Calu3 (cell line): ENCODE results near the gene EXOC6B. TPM values are rescaled to one million over a fixed set of nuclear protein-coding genes. Genes with fewer than 3 reads are reported as not detected.
A peak's percentile ranks its signal among the peaks of the same experiment; 100 is the strongest.

ENCODE experiments used
- BruUV-seq: library from RNA; stranded (reverse); fragments of 400-500 nt; replicated peaks from 2 replicates; lab custom pipeline; 2021; lab: Mats Ljungman, UMichigan
- CTCF ChIA-PET: fragments of 300-600 bp; sonication (Branson Sonifier 250); formaldehyde crosslinking; loops from one replicate; lab custom pipeline; 2022; ENCODE audit warnings: antibody characterized with exemption; lab: Charles Lee
- DNase-seq: peaks from one replicate; pipeline ENCODE4 v3.0.0; 2022
- H3K27ac Mint-ChIP-seq: one replicate; pipeline ENCODE4 v1.8.0; 2022; ENCODE audit warnings: mixed read lengths; ENCODE audit not compliant: unreplicated experiment
- H3K27me3 Mint-ChIP-seq: one replicate; pipeline ENCODE4 v1.8.0; 2022; ENCODE audit warnings: mixed read lengths; ENCODE audit not compliant: unreplicated experiment
- H3K36me3 Mint-ChIP-seq: one replicate; pipeline ENCODE4 v1.8.0; 2022; ENCODE audit warnings: mild to moderate bottlenecking, moderate library complexity, mixed read lengths; ENCODE audit not compliant: insufficient read depth, unreplicated experiment
- H3K4me1 Mint-ChIP-seq: one replicate; pipeline ENCODE4 v1.8.0; 2022; ENCODE audit warnings: mild to moderate bottlenecking, low read depth, mixed read lengths; ENCODE audit not compliant: unreplicated experiment
- H3K4me3 Mint-ChIP-seq: one replicate; pipeline ENCODE4 v1.8.0; 2022; ENCODE audit warnings: mild to moderate bottlenecking, low read depth, moderate library complexity, mixed read lengths; ENCODE audit not compliant: unreplicated experiment
- H3K9me3 Mint-ChIP-seq: one replicate; pipeline ENCODE4 v1.8.0; 2022; ENCODE audit warnings: low read depth, mixed read lengths; ENCODE audit not compliant: unreplicated experiment
- CTCF ChIP-seq: fragments of 200-600 bp; IDR thresholded peaks from one replicate; pipeline ENCODE4 v1.8.0; 2022; ENCODE audit warnings: antibody characterized with exemption; ENCODE audit not compliant: unreplicated experiment
- intact Hi-C: fragments of 100-400 bp; cut with micrococcal nuclease; formaldehyde crosslinking; loops from one replicate; pipeline ENCODE4 v1.10.0; 2022; ENCODE audit not compliant: unreplicated experiment
- total RNA-seq: library from RNA; stranded (reverse); gene quantifications from 2 replicates; pipeline ENCODE4 v1.2.3, GENCODE V29; 2022

EXOC6B gene
- total RNA-seq, 1 experiment from 2014 or later = 26.6 TPM

- no peaks in the 10 kb centered on the region for H3K36me3 Mint-ChIP-seq
- peak; percentile 25 for DNase-seq
- H3K27me3 Mint-ChIP-seq = no peaks in the 10 kb centered on the region
- H3K4me3 Mint-ChIP-seq = no peak overlapping the region
- CTCF ChIA-PET = no interaction called here
- no peaks in the 10 kb centered on the region for H3K9me3 Mint-ChIP-seq
- peaks cover 8% of the 10 kb centered on the region for H3K4me1 Mint-ChIP-seq
- peak; percentile 26 for TF ChIP-seq CTCF
- no peak overlapping the region for H3K27ac Mint-ChIP-seq
- intact Hi-C loops = no loop called here
- no TSS peak for BruUV-seq
Measured at GRCh38 chr2:72220170-72220569, 605.7 kb downstream of the EXOC6B start.

DNA sequence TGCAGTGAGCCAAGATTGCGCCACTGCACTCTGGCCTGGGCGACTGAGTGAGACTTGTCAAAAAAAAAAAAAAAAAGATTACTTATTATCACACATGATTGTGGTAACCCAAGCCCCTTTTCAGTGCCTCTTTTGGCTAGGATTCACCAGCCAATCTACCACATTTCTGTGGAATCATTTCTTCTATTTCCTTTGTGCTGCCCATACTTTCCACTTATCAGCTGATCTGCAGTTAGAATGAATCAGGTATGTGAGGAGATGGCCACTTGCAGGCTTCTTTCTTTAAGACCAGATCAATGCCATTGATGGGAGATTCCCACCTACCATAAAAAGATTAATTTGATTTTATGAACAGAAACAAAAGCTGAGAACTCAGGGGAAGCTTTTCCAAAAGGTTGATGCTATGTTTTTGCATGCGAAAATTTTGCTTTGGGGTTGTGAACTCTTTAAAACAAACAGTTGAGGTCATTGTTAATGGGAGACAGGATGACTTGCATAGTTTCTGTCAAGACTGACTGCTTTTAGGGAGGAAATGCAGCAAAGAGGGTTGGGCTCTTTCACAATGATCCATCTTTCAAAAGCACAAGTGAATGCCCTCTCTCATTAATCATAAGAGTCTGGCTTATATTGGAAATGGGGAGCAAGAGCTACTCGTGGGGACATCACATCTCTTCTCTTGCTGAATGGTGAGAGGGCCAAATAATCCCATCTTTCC is 611.2 kb downstream of the EXOC6B start:
- no peaks in the 10 kb centered on the region for H3K27me3 Mint-ChIP-seq
- H3K9me3 Mint-ChIP-seq = no peaks in the 10 kb centered on the region
- CTCF ChIA-PET = interaction anchor here (1.2 kb wide), 1 partner anchor 9 kb away, joined by 8 read pairs; no protein-coding TSS in a partner anchor
- peak; percentile 9 for DNase-seq
- H3K27ac Mint-ChIP-seq = peak overlapping the region; percentile 77
- H3K36me3 Mint-ChIP-seq = no peaks in the 10 kb centered on the region
- H3K4me1 Mint-ChIP-seq = peaks cover 26% of the 10 kb centered on the region
- no peak overlapping the region for H3K4me3 Mint-ChIP-seq
- no peak for TF ChIP-seq CTCF
- no TSS peak for BruUV-seq
- intact Hi-C loops = no loop called here

DNA sequence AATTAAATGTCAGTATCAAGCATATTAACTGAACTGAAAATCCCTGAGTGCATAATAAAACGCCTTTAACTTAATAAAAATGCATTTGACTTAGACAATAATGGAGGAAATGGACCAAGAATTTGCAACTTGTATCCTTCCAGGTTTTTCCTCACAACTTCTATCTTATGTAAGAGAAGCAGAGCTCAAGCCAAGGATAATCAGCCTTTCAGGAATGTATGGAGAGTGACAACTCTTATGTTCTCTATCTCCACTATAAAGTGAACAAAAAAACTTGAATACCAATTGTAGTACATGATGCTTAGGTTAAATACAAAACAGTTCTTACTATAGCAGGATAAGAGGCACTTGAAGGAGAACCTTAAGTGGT is 613.4 kb downstream of the EXOC6B start:
- DNase-seq = no peak
- intact Hi-C loops = no loop called here
- Mint-ChIP-seq H3K27ac (no peak overlapping the region), H3K36me3 (no peaks in the 10 kb centered on the region), H3K27me3 (no peaks in the 10 kb centered on the region), H3K9me3 (no peaks in the 10 kb centered on the region), H3K4me1 (peaks cover 26% of the 10 kb centered on the region), H3K4me3 (no peak overlapping the region)
- CTCF ChIA-PET = no interaction called here
- BruUV-seq = no TSS peak
- TF ChIP-seq CTCF = no peak

DNA sequence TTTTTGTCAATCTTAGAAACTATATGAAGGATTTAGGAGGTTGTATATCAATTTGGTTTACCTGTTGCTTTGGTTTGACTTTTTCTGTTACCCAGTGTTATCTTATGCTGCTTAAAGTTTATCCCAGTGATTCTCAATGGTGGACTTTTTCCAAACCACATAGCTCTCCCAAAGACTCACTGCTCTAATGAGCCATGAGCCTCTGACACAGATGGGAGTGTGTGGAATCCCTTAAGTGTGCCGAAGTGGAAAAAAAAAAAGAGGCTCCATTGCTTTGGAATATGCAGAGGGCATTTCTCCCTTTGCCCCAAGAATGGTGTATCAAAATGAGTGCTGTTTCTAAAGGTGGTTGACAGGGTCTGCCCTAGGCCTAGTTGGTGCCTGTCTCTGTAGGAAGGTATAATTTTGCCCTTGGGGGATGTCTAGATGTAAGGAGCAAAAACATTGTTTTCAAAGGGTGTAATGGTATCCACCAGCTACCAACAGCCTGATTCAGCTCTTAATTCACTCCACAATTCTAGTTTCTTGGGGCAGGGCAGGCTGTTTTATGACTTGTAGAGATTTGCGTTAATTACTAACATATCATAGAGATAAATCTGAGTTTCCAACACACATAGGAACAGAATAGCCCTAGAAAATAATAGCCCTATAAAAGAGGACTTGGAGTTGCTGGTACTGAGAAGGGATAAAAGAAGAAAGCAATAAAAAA is 613.9 kb downstream of the EXOC6B start:
- CTCF ChIA-PET = no interaction called here

More for the DNA sequence above, 613.9 kb downstream of the EXOC6B start:
- no peak overlapping the region for H3K27ac Mint-ChIP-seq
- TF ChIP-seq CTCF = no peak
- no peaks in the 10 kb centered on the region for H3K27me3 Mint-ChIP-seq
- H3K4me3 Mint-ChIP-seq = no peak overlapping the region
- DNase-seq = no peak
- H3K36me3 Mint-ChIP-seq = no peaks in the 10 kb centered on the region
- peaks cover 26% of the 10 kb centered on the region for H3K4me1 Mint-ChIP-seq
- intact Hi-C loops = no loop called here
- no TSS peak for BruUV-seq
- no peaks in the 10 kb centered on the region for H3K9me3 Mint-ChIP-seq
